SK-N-SH treated with all-trans-retinoic acid at 6 μM for 48 hours (cell line): Measurements from ENCODE around the gene TMEM14C.

Experiments used
- CSDC2 ChIP-seq: fragments of 250-450 bp; sonication (Bioruptor Pico); IDR thresholded peaks from 2 replicates; pipeline ENCODE4 v1.5.0; 2020; ENCODE audit warnings: mild to moderate bottlenecking, moderate library complexity
- ESRRG ChIP-seq: fragments of 250-450 bp; sonication (Bioruptor Pico); IDR thresholded peaks from 2 replicates; pipeline ENCODE4 v1.6.1; 2021; ENCODE audit warnings: mild to moderate bottlenecking
- ISL1 ChIP-seq: fragments of 250-450 bp; sonication (Bioruptor Pico); IDR thresholded peaks from 2 replicates; pipeline ENCODE4 v2.1.2; 2022; ENCODE audit warnings: mild to moderate bottlenecking, moderate library complexity
- RARB ChIP-seq: fragments of 250-450 bp; sonication (Bioruptor Pico); IDR thresholded peaks from 2 replicates; pipeline ENCODE4 v1.8.0; 2021; ENCODE audit warnings: mild to moderate bottlenecking, moderate library complexity
- SNAI2 ChIP-seq: fragments of 250-450 bp; sonication (Bioruptor Pico); IDR thresholded peaks from 2 replicates; pipeline ENCODE4 v1.5.0; 2020; ENCODE audit warnings: mild to moderate bottlenecking, moderate library complexity
- ZFP3 ChIP-seq: fragments of 250-450 bp; sonication (Bioruptor Pico); IDR thresholded peaks from 2 replicates; pipeline ENCODE4 v1.5.0; 2020; ENCODE audit warnings: mild to moderate bottlenecking, moderate library complexity
- ZFP30 ChIP-seq: fragments of 450-650 bp; formaldehyde crosslinking; IDR thresholded peaks from 2 replicates; pipeline ENCODE4 v1.5.0; 2022; ENCODE audit warnings: mild to moderate bottlenecking, moderate library complexity
- ZNF565 ChIP-seq: fragments of 450-650 bp; formaldehyde crosslinking; conservative IDR thresholded peaks from 2 replicates; pipeline ENCODE4 v1.5.0; 2020; ENCODE audit warnings: low read depth, mild to moderate bottlenecking, moderate library complexity
- ZNF70 ChIP-seq: fragments of 450-650 bp; formaldehyde crosslinking; IDR thresholded peaks from 2 replicates; pipeline ENCODE4 v1.5.0; 2020; ENCODE audit warnings: mild to moderate bottlenecking, moderate library complexity
- ZNF8 ChIP-seq: fragments of 450-650 bp; formaldehyde crosslinking; IDR thresholded peaks from 2 replicates; pipeline ENCODE4 v1.5.0; 2020; ENCODE audit warnings: mild to moderate bottlenecking, moderate library complexity
- TF ChIP-seq, protein P1 (sequence below): fragments of 250-450 bp; sonication (Bioruptor Pico); IDR thresholded peaks from 2 replicates; pipeline ENCODE4 v1.8.0; 2020; ENCODE audit warnings: mild to moderate bottlenecking, moderate library complexity, borderline replicate concordance

GRCh38 chr6:10695086-10695657 lies 27.7 kb upstream of the TMEM14C start:
- TF ChIP-seq ZNF565 (CRISPR knock-in tag) (no peak), RARB (no peak), CSDC2 (CRISPR knock-in tag) (no peak), ZFP3 (CRISPR knock-in tag) (no peak), ZFP30 (CRISPR knock-in tag) (no peak), SNAI2 (CRISPR knock-in tag) (no peak), ESRRG (no peak), ZNF8 (CRISPR knock-in tag) (no peak), ZNF70 (CRISPR knock-in tag) (no peak), ISL1 (no peak)
- TF ChIP-seq, protein P1, sequence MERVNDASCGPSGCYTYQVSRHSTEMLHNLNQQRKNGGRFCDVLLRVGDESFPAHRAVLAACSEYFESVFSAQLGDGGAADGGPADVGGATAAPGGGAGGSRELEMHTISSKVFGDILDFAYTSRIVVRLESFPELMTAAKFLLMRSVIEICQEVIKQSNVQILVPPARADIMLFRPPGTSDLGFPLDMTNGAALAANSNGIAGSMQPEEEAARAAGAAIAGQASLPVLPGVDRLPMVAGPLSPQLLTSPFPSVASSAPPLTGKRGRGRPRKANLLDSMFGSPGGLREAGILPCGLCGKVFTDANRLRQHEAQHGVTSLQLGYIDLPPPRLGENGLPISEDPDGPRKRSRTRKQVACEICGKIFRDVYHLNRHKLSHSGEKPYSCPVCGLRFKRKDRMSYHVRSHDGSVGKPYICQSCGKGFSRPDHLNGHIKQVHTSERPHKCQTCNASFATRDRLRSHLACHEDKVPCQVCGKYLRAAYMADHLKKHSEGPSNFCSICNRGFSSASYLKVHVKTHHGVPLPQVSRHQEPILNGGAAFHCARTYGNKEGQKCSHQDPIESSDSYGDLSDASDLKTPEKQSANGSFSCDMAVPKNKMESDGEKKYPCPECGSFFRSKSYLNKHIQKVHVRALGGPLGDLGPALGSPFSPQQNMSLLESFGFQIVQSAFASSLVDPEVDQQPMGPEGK (CRISPR knock-in tag), result no peak
